Upper lobe of right lung (tissue), 1 donor: ENCODE results near the gene METAP2. TPM values are rescaled to one million over a fixed set of nuclear protein-coding genes. Genes with fewer than 3 reads are reported as not detected.
A peak's percentile ranks its signal among the peaks of the same experiment; 100 is the strongest.
"Not testable (repeated sequence)": the region's sequence is repeated elsewhere in the genome, so short reads cannot be mapped to it uniquely, and the experiment has no call there.

Experiments used
- ATAC-seq: fragments of 200-7000 bp; cut with Tn5 transposase; one replicate; pipeline ENCODE4 v1.9.1; 2020; ENCODE audit warnings: mild to moderate bottlenecking, moderate library complexity
- DNase-seq: peaks from one replicate; pipeline ENCODE4 v3.0.0-alpha.2; 2020
- H3K27ac ChIP-seq: fragments of 200-600 bp; one replicate; pipeline ENCODE4 v1.8.0; 2022
- H3K27me3 ChIP-seq: fragments of 200-600 bp; one replicate; pipeline ENCODE4 v1.8.0; 2022; ENCODE audit warnings: mild to moderate bottlenecking
- H3K36me3 ChIP-seq: fragments of 200-600 bp; one replicate; pipeline ENCODE4 v1.8.0; 2022
- H3K4me1 ChIP-seq: fragments of 200-600 bp; one replicate; pipeline ENCODE4 v1.8.0; 2022
- H3K4me3 ChIP-seq: fragments of 200-600 bp; one replicate; pipeline ENCODE4 v1.8.0; 2022; ENCODE audit warnings: mild to moderate bottlenecking
- H3K9me3 ChIP-seq: fragments of 200-600 bp; one replicate; pipeline ENCODE4 v1.8.0; 2022
- CTCF ChIP-seq: fragments of 200-600 bp; IDR thresholded peaks from one replicate; pipeline ENCODE4 v1.8.0; 2022; ENCODE audit warnings: antibody characterized with exemption
- intact Hi-C: fragments of 100-400 bp; cut with DNase I; formaldehyde crosslinking; loops from one replicate; pipeline ENCODE4 v1.11.0; 2022
- total RNA-seq: library from RNA; stranded (reverse); fragmentation: NEBNext Ultra II Directional; extraction: Animal tissue kit (Norgen Biotek cat#: 25700); gene quantifications from one replicate; pipeline ENCODE4 v1.2.1, GENCODE V29; 2021
- donor health status: DM: no; HTN: yes; CAD: no; lungs with severe emphysema.

The METAP2 gene
- total RNA-seq, 1 donor from 2014 or later = 53.8 TPM

GRCh38 chr12:95446506-95446900, 27.4 kb upstream of the METAP2 start:
- Histone ChIP-seq H3K27me3 (no peaks in the 10 kb centered on the region), H3K4me3 (no peak overlapping the region)
- peak; percentile 81 for ATAC-seq

GRCh38 chr12:95449656-95450055, 24.3 kb upstream of the METAP2 start:
- intact Hi-C loops, DNase-seq: not testable (repeated sequence)

More at GRCh38 chr12:95446506-95446900, 27.4 kb upstream of the METAP2 start:
- no peak for TF ChIP-seq CTCF
- Histone ChIP-seq H3K9me3 (no peaks in the 10 kb centered on the region), H3K36me3 (no peaks in the 10 kb centered on the region), H3K4me1 (peaks cover 6% of the 10 kb centered on the region), H3K27ac (peak overlapping the region; percentile 12)
- intact Hi-C loops = no loop called here
- DNase-seq = peak; percentile 74

GRCh38 chr12:95452501-95452900, 21.5 kb upstream of the METAP2 start:
- H3K27me3 ChIP-seq, intact Hi-C loops, H3K27ac ChIP-seq, H3K9me3 ChIP-seq, DNase-seq, H3K4me1 ChIP-seq, H3K36me3 ChIP-seq, H3K4me3 ChIP-seq, ATAC-seq: not testable (repeated sequence)

More at GRCh38 chr12:95449656-95450055, 24.3 kb upstream of the METAP2 start:
- not testable (repeated sequence) for H3K4me3 ChIP-seq, H3K36me3 ChIP-seq, H3K4me1 ChIP-seq, ATAC-seq, H3K27ac ChIP-seq, H3K9me3 ChIP-seq, H3K27me3 ChIP-seq

- H3K9me3 ChIP-seq, H3K4me3 ChIP-seq, H3K27me3 ChIP-seq, H3K27ac ChIP-seq, intact Hi-C loops, H3K36me3 ChIP-seq, DNase-seq, ATAC-seq, H3K4me1 ChIP-seq: not testable (repeated sequence)
Observed at GRCh38 chr12:95453881-95454280, 20.1 kb upstream of the METAP2 start.

GRCh38 chr12:95454780-95455215, 19.2 kb upstream of the METAP2 start:
- H3K27ac ChIP-seq, H3K27me3 ChIP-seq, H3K4me1 ChIP-seq, H3K9me3 ChIP-seq, H3K4me3 ChIP-seq, DNase-seq, H3K36me3 ChIP-seq, intact Hi-C loops, ATAC-seq: not testable (repeated sequence)

- ATAC-seq, H3K4me1 ChIP-seq, intact Hi-C loops, H3K27ac ChIP-seq, H3K36me3 ChIP-seq, H3K4me3 ChIP-seq, DNase-seq, H3K9me3 ChIP-seq, H3K27me3 ChIP-seq: not testable (repeated sequence)
Observed at GRCh38 chr12:95457605-95458004, 16.3 kb upstream of the METAP2 start.

- Histone ChIP-seq H3K27me3 (no peaks in the 10 kb centered on the region), H3K4me3 (no peak overlapping the region), H3K36me3 (no peaks in the 10 kb centered on the region), H3K9me3 (no peaks in the 10 kb centered on the region), H3K4me1 (no peaks in the 10 kb centered on the region), H3K27ac (no peak overlapping the region)
- ATAC-seq (no peak), DNase-seq (no peak)
- intact Hi-C loops = no loop called here
- TF ChIP-seq CTCF = no peak
Observed at GRCh38 chr12:95458761-95459160, 15.2 kb upstream of the METAP2 start.

- intact Hi-C loops = no loop called here
- H3K4me3 ChIP-seq = no peak overlapping the region
- DNase-seq = no peak
- H3K27ac ChIP-seq = no peak overlapping the region
- TF ChIP-seq CTCF = no peak
- ATAC-seq = no peak
- no peaks in the 10 kb centered on the region for H3K4me1 ChIP-seq
- no peaks in the 10 kb centered on the region for H3K36me3 ChIP-seq
- no peaks in the 10 kb centered on the region for H3K9me3 ChIP-seq
- H3K27me3 ChIP-seq = no peaks in the 10 kb centered on the region
Observed at GRCh38 chr12:95459310-95459709, 14.6 kb upstream of the METAP2 start.
